Suprapubic skin (tissue), 4 donors: ENCODE data around the gene FAM237B. TPM values are rescaled to one million over a fixed set of nuclear protein-coding genes. Genes with fewer than 3 reads are reported as not detected.
A peak's percentile ranks its signal among the peaks of the same experiment; 100 is the strongest.

Experiments
- DNase-seq, 2 donors: peaks; one replicate each; pipeline ENCODE4 v3.0.0-alpha.2; 2019; ENCODE audit warnings: low spot score in 2 of 2
- H3K27ac ChIP-seq: fragments of 200-600 bp; sonication (generic); one replicate; pipeline ENCODE4 v1.5.1; 2019
- H3K27me3 ChIP-seq: fragments of 200-600 bp; sonication (generic); one replicate; pipeline ENCODE4 v1.5.1; 2019
- H3K36me3 ChIP-seq: fragments of 200-600 bp; sonication (generic); one replicate; pipeline ENCODE4 v1.5.1; 2019
- H3K4me1 ChIP-seq: fragments of 200-600 bp; sonication (generic); one replicate; pipeline ENCODE4 v1.5.1; 2019
- H3K4me3 ChIP-seq: fragments of 200-600 bp; sonication (generic); one replicate; pipeline ENCODE4 v1.5.1; 2019; ENCODE audit warnings: mild to moderate bottlenecking
- H3K9me3 ChIP-seq: fragments of 200-600 bp; sonication (generic); one replicate; pipeline ENCODE4 v1.5.1; 2019
- EP300 ChIP-seq: sonication (generic); formaldehyde crosslinking; IDR thresholded peaks from one replicate; pipeline ENCODE4 v1.6.1; 2017; ENCODE audit warnings: antibody characterized with exemption
- POLR2A ChIP-seq, 2 donors: fragments of 450-650 bp; IDR thresholded peaks; one replicate each; pipeline ENCODE4 v1.6.1; 2017; ENCODE audit warnings: antibody characterized with exemption in 2 of 2, mild to moderate bottlenecking in 2 of 2, moderate library complexity in 2 of 2
- POLR2AphosphoS5 ChIP-seq, 3 donors: sonication (generic); formaldehyde crosslinking; IDR thresholded peaks; one replicate each; pipeline ENCODE4 v1.6.1; 2017; ENCODE audit warnings: antibody characterized with exemption in 3 of 3
- WGBS: methylation state at CpG from one replicate; pipeline ENCODE4 v1.1.5; 2018; 5-methylcytosine and 5-hydroxymethylcytosine counted together
- total RNA-seq, 4 donors: library from RNA; depleted of rRNA; stranded (reverse); fragments of >200 nt; gene quantifications; one replicate each; pipeline ENCODE4 v1.1.0, GENCODE V29; 2016
- TF ChIP-seq, protein P1 (sequence below), 2 donors: fragments of 200-600 bp in 1 of 2; fragments of 450-650 bp in 1 of 2; sonication (generic) in 1 of 2; IDR thresholded peaks; one replicate each; pipeline ENCODE4 v1.5.1; 2016 to 2019; ENCODE audit warnings: antibody characterized with exemption in 2 of 2, mild to moderate bottlenecking in 1 of 2, moderate library complexity in 1 of 2

Gene FAM237B
- total RNA-seq, 4 donors from 2014 or later = not detected

DNA sequence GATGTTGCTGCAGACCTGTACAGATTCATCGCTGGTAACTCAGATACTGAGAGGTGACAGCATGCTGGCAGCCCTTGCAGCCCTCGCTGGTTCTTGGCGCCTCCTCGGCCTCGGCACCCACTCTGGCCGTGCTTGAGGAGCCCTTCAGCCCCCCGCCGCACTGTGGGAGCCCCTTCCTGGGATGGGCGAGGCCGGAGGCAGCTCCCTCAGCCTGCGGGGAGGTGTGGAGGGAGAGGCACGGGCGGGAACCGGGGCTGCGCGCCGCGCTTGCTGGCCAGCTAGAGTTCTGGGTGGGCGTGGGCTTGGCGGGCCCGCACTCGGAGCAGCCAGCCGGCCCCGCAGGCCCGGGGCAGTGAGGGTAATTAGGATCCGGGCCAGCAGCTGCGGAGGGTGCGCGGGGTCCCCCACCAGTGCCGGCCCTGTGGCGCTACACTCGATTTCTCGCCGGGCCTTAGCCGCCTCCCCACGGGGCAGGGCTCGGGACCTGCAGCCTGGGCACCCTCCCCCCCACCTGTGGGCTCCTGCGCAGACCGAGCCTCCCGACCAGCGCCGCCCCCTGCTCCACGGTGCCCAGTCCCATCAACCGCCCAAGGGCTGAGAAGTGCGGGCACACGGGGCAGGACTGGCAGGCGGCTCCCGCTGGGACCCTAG is 13.2 kb upstream of the FAM237B start:
- 98% methylated on average over 17 of the region's 48 CpGs for WGBS
- Histone ChIP-seq H3K27ac (no peak overlapping the region), H3K9me3 (no peaks in the 10 kb centered on the region), H3K4me3 (no peak overlapping the region), H3K36me3 (no peaks in the 10 kb centered on the region), H3K4me1 (no peaks in the 10 kb centered on the region), H3K27me3 (peaks cover 3% of the 10 kb centered on the region)
- TF ChIP-seq POLR2AphosphoS5 (IDR thresholded peaks at IDR 0.05) = no peak
- TF ChIP-seq, protein P1, sequence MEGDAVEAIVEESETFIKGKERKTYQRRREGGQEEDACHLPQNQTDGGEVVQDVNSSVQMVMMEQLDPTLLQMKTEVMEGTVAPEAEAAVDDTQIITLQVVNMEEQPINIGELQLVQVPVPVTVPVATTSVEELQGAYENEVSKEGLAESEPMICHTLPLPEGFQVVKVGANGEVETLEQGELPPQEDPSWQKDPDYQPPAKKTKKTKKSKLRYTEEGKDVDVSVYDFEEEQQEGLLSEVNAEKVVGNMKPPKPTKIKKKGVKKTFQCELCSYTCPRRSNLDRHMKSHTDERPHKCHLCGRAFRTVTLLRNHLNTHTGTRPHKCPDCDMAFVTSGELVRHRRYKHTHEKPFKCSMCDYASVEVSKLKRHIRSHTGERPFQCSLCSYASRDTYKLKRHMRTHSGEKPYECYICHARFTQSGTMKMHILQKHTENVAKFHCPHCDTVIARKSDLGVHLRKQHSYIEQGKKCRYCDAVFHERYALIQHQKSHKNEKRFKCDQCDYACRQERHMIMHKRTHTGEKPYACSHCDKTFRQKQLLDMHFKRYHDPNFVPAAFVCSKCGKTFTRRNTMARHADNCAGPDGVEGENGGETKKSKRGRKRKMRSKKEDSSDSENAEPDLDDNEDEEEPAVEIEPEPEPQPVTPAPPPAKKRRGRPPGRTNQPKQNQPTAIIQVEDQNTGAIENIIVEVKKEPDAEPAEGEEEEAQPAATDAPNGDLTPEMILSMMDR (IDR thresholded peaks at IDR 0.05) = no peak
- no peak for TF ChIP-seq POLR2A (IDR thresholded peaks at IDR 0.05)
- no peak for TF ChIP-seq EP300
- DNase-seq = no peak

GRCh38 chr7:90326500-90326899 is 5.4 kb upstream of the FAM237B start:
- WGBS = 44% methylated on average over 1 of the region's 1 CpG
- H3K9me3 ChIP-seq = no peaks in the 10 kb centered on the region
- H3K4me3 ChIP-seq = no peak overlapping the region
- H3K27me3 ChIP-seq = peaks cover 34% of the 10 kb centered on the region
- no peak overlapping the region for H3K27ac ChIP-seq
- TF ChIP-seq POLR2AphosphoS5 (IDR thresholded peaks at IDR 0.05) = no peak
- TF ChIP-seq, protein P1 (IDR thresholded peaks at IDR 0.05) = no peak
- no peak for TF ChIP-seq POLR2A (IDR thresholded peaks at IDR 0.05)
- no peaks in the 10 kb centered on the region for H3K4me1 ChIP-seq
- DNase-seq = no peak
- H3K36me3 ChIP-seq = no peaks in the 10 kb centered on the region

DNA sequence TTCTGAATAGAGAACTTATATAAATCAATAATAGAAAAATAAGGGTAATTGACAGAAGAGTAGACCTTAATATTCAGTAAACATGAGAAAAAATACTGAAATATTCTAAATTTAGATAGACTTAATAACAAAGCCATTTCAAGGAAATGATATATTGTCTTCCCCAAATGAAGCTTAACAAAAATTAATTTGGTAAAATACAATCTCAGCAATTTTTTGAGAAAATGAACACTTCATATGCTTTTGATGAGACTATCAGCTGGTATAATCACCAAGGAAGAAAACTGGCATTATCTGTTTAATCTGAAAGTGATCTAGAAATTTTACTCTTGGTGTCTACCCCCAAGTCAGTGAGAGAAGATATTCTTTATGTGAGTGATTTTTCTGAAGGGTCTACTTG is 1.7 kb upstream of the FAM237B start:
- Histone ChIP-seq H3K27me3 (peaks cover 58% of the 10 kb centered on the region), H3K36me3 (no peaks in the 10 kb centered on the region), H3K4me1 (peaks cover 11% of the 10 kb centered on the region), H3K4me3 (no peak overlapping the region), H3K9me3 (no peaks in the 10 kb centered on the region), H3K27ac (no peak overlapping the region)
- no peak for DNase-seq
- TF ChIP-seq, protein P1 (IDR thresholded peaks at IDR 0.05) = no peak
- TF ChIP-seq POLR2A (IDR thresholded peaks at IDR 0.05) (no peak), POLR2AphosphoS5 (IDR thresholded peaks at IDR 0.05) (no peak), EP300 (no peak)

DNA sequence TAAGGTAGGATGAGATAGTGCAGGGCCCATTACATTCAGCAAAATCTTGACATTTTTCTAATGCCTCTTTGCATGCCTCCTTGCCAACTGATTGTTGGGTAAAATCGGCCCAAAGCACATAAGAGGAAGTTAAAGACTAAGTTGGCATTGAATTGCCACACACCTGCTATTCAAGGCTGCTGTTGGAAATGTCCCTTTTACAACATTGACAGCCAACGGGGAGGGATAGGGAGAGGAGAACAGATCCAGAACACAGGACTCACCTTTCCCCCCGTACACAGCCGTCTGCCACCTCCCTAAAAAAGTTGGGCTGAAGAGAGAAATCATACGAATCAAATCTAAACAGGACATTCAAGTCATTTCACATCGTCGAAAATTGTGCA is 695 bp downstream of the FAM237B start:
- peaks cover 54% of the 10 kb centered on the region for H3K27me3 ChIP-seq
- no peaks in the 10 kb centered on the region for H3K36me3 ChIP-seq
- peaks cover 11% of the 10 kb centered on the region for H3K4me1 ChIP-seq
- peak overlapping the region; percentile 38 for H3K4me3 ChIP-seq
- TF ChIP-seq POLR2A (IDR thresholded peaks at IDR 0.05) (no peak), POLR2AphosphoS5 (IDR thresholded peaks at IDR 0.05) (no peak)
- TF ChIP-seq, protein P1 (IDR thresholded peaks at IDR 0.05) = no peak
- no peak overlapping the region for H3K27ac ChIP-seq
- H3K9me3 ChIP-seq = no peaks in the 10 kb centered on the region
- 25% methylated on average over 7 of the region's 7 CpGs for WGBS
- DNase-seq = no peak

DNA sequence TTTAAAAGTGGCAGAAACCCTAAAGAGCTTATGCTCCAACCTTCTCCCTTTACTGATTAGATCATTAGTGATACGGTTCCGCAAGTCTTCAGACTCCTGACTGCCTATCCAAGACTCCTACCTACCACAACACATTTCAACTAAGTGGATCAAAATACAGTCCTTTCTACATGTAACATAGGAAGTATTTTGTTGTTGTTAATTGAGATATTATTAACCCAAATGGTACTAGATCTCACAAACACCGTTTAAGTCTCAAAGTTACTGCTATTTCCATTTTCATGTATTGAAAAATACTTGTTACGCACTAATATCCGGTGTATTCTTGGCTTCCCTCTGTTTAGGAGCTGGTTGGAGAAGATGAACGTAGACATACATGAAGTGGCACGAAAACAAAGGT is 1.1 kb downstream of the FAM237B start:
- 82% methylated on average over 7 of the region's 7 CpGs for WGBS
- Histone ChIP-seq H3K27ac (no peak overlapping the region), H3K4me1 (peaks cover 11% of the 10 kb centered on the region), H3K9me3 (no peaks in the 10 kb centered on the region), H3K4me3 (no peak overlapping the region), H3K36me3 (no peaks in the 10 kb centered on the region), H3K27me3 (peaks cover 51% of the 10 kb centered on the region)
- no peak for DNase-seq
- no peak for TF ChIP-seq EP300
- TF ChIP-seq POLR2AphosphoS5 (IDR thresholded peaks at IDR 0.05) = no peak
- no peak for TF ChIP-seq POLR2A (IDR thresholded peaks at IDR 0.05)
- TF ChIP-seq, protein P1 (IDR thresholded peaks at IDR 0.05) = no peak
